ENCODE data around the gene EHMT1. TPM values are rescaled to one million over a fixed set of nuclear protein-coding genes. Genes with fewer than 3 reads are reported as not detected.

The EHMT1 gene
- total RNA-seq, 2 experiments from 2014 or later, result 66.6 to 76.7 TPM

DNA sequence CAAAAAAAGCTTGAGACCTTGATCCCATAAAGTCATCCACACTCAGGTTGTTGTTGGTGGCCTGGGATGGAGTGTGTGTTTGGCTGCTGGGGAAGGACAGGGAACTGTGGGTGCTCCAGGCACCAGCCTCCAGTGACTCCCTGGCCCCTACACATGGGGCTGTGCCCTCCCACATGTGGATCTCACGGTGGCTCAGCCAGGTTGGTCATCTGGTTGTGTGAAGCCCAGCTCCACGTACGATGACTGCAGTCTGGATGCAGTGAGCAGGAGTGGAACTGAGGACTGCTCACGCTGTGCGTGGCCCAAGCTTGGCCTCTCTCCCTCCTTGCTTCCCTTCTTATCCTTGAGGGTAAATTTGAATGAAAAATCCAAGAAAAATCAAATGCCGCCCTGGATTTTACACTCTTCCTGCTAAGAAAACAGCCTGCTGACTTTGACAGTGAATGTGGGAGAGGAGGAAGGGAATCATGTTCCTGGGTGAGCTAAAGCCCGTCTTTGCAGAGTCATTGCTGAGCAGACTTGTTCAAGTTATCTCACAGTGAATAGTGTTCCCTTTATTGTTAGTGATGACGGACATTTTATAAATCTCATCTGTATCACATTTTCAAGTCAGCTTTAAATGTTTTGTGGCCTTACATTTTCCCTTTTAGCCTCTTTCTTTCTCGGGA is 193.7 kb downstream of the EHMT1 start:
- DNase-seq, result no peak
- Mint-ChIP-seq H3K36me3 (ENCODE audit: low read depth) (peaks cover 31% of the 10 kb centered on the region), H3K27ac (no peak overlapping the region), H3K4me1 (peaks cover 2% of the 10 kb centered on the region), H3K4me3 (no peak overlapping the region), H3K9me3 (ENCODE audit: low read depth) (no peaks in the 10 kb centered on the region), H3K27me3 (no peaks in the 10 kb centered on the region)
- ChIA-PET POLR2A (no interaction called here), CTCF (interaction anchor here (0.7 kb wide), 1 partner anchor 139 kb away, joined by 3 read pairs; no protein-coding TSS in a partner anchor)
- ATAC-seq, result no peak
- intact Hi-C loops (cut with DNase I, micrococcal nuclease), result no loop called here

- intact Hi-C loops (cut with DNase I, micrococcal nuclease), result no loop called here
- Mint-ChIP-seq H3K27me3 (no peaks in the 10 kb centered on the region), H3K9me3 (ENCODE audit: low read depth) (no peaks in the 10 kb centered on the region), H3K27ac (no peak overlapping the region), H3K4me1 (no peaks in the 10 kb centered on the region), H3K36me3 (ENCODE audit: low read depth) (peaks cover 38% of the 10 kb centered on the region), H3K4me3 (no peak overlapping the region)
- CTCF ChIA-PET, result no interaction called here
- ATAC-seq (no peak), DNase-seq (no peak)
- POLR2A ChIA-PET, result no interaction called here
Observed at GRCh38 chr9:137813167-137813566, 194.4 kb downstream of the EHMT1 start.

- H3K4me1 Mint-ChIP-seq, result no peaks in the 10 kb centered on the region
- H3K27ac Mint-ChIP-seq, result no peak overlapping the region
- intact Hi-C loops (cut with DNase I, micrococcal nuclease), result no loop called here
- H3K36me3 Mint-ChIP-seq (ENCODE audit: low read depth), result peaks cover 41% of the 10 kb centered on the region
- H3K4me3 Mint-ChIP-seq, result no peak overlapping the region
- CTCF ChIA-PET, result interaction anchor here (0.5 kb wide), 1 partner anchor 159 kb away, joined by 3 read pairs; no protein-coding TSS in a partner anchor
- DNase-seq (no peak), ATAC-seq (no peak)
- H3K9me3 Mint-ChIP-seq (ENCODE audit: low read depth), result no peaks in the 10 kb centered on the region
- H3K27me3 Mint-ChIP-seq, result no peaks in the 10 kb centered on the region
- POLR2A ChIA-PET, result no interaction called here
Observed at GRCh38 chr9:137813651-137814415, 195.0 kb downstream of the EHMT1 start.

DNA sequence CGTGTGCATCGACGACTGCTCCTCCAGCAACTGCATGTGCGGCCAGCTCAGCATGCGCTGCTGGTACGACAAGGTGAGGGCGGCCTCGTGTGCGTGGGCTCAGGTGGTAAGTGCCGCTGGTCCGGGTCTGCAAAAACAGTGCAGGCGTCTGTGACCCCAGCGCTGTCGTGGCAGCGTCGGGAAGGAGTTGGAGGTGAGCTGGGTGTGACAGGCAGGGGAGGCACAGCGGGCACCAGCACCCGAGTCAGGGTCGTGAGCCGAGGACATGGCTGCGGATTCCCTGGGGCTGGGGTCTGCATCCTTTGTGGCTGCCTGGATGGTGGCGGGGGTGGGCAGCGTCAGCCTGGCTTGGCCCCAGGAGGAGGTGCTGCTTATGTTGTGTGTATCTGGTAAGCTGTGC is 195.6 kb downstream of the EHMT1 start:
- peaks cover 40% of the 10 kb centered on the region for H3K36me3 Mint-ChIP-seq (ENCODE audit: low read depth)
- H3K27me3 Mint-ChIP-seq, result no peaks in the 10 kb centered on the region
- ChIA-PET CTCF (interaction anchor here (0.5 kb wide), 1 partner anchor 159 kb away, joined by 3 read pairs; no protein-coding TSS in a partner anchor), POLR2A (no interaction called here)
- H3K27ac Mint-ChIP-seq, result no peak overlapping the region
- H3K4me1 Mint-ChIP-seq, result no peaks in the 10 kb centered on the region
- ATAC-seq, result no peak
- no peak for DNase-seq
- H3K9me3 Mint-ChIP-seq (ENCODE audit: low read depth), result no peaks in the 10 kb centered on the region
- no peak overlapping the region for H3K4me3 Mint-ChIP-seq
- intact Hi-C loops (cut with DNase I, micrococcal nuclease), result no loop called here

- H3K4me1 Mint-ChIP-seq, result no peaks in the 10 kb centered on the region
- POLR2A ChIA-PET, result no interaction called here
- intact Hi-C loops (cut with DNase I, micrococcal nuclease), result no loop called here
- no peak overlapping the region for H3K27ac Mint-ChIP-seq
- H3K4me3 Mint-ChIP-seq, result no peak overlapping the region
- CTCF ChIA-PET, result no interaction called here
- DNase-seq, result no peak
- H3K36me3 Mint-ChIP-seq (ENCODE audit: low read depth), result peaks cover 42% of the 10 kb centered on the region
- ATAC-seq, result no peak
- no peaks in the 10 kb centered on the region for H3K9me3 Mint-ChIP-seq (ENCODE audit: low read depth)
- no peaks in the 10 kb centered on the region for H3K27me3 Mint-ChIP-seq
Observed at GRCh38 chr9:137814841-137815240, 196.0 kb downstream of the EHMT1 start.

GRCh38 chr9:137815256-137816255 is 196.8 kb downstream of the EHMT1 start:
- POLR2A ChIA-PET, result no interaction called here
- no peak overlapping the region for H3K4me3 Mint-ChIP-seq
- H3K4me1 Mint-ChIP-seq, result no peaks in the 10 kb centered on the region
- intact Hi-C loops (cut with DNase I, micrococcal nuclease), result no loop called here
- CTCF ChIA-PET, result no interaction called here
- no peak overlapping the region for H3K27ac Mint-ChIP-seq
- H3K9me3 Mint-ChIP-seq (ENCODE audit: low read depth), result no peaks in the 10 kb centered on the region
- peaks cover 49% of the 10 kb centered on the region for H3K36me3 Mint-ChIP-seq (ENCODE audit: low read depth)
- no peaks in the 10 kb centered on the region for H3K27me3 Mint-ChIP-seq
- no peak for DNase-seq
- ATAC-seq, result no peak

GRCh38 chr9:137816531-137817235 is 197.9 kb downstream of the EHMT1 start:
- Mint-ChIP-seq H3K4me3 (no peak overlapping the region), H3K36me3 (ENCODE audit: low read depth) (peaks cover 52% of the 10 kb centered on the region), H3K27ac (no peak overlapping the region), H3K9me3 (ENCODE audit: low read depth) (no peaks in the 10 kb centered on the region), H3K4me1 (no peaks in the 10 kb centered on the region), H3K27me3 (no peaks in the 10 kb centered on the region)
- DNase-seq (no peak), ATAC-seq (no peak)
- ChIA-PET POLR2A (no interaction called here), CTCF (no interaction called here)
- intact Hi-C loops (cut with DNase I, micrococcal nuclease), result no loop called here

DNA sequence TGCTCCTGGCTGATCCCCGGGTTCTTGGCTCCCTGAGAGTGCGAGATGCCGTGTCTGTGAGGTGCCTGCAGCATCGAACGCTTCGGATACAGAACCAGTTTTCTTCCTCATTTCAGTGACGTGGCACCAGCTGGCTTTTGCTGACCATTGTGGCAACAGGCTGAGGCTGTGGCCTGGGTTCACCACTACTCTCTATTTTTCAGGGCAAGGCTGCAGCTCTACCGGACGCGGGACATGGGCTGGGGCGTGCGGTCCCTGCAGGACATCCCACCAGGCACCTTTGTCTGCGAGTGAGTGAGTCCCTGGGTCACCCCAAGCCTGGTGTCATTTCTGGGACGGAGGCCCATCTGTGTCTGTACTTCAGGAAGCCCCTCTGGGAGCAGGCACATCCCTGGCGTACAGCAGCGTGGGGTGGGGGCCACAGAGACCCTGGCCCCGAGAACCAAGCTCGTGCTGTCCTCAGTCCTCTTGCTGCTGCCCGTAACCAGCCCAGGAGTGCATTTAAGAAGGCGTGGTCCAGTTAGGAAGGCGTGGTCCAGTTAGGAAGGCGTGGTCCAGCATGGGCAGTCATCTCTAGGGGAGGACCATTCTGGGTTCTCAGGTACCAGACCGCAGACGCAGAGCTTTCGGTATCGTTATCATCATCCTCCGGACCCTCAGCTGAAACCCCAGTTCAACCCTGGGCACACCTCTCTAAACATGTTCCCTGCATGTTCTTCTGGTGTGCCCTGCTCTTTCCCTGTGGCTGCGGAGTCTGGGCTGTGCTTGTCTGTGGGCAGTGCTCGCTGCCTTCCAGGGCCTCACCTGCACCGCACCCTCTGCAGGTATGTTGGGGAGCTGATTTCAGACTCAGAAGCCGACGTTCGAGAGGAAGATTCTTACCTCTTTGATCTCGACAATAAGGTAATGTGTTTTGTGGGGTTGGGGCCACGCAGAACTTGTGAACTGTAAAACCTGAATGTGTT is 198.7 kb downstream of the EHMT1 start:
- intact Hi-C loops (cut with DNase I, micrococcal nuclease), result no loop called here
- Mint-ChIP-seq H3K27me3 (no peaks in the 10 kb centered on the region), H3K4me1 (no peaks in the 10 kb centered on the region), H3K4me3 (no peak overlapping the region), H3K9me3 (ENCODE audit: low read depth) (no peaks in the 10 kb centered on the region), H3K27ac (no peak overlapping the region), H3K36me3 (ENCODE audit: low read depth) (peaks cover 60% of the 10 kb centered on the region)
- CTCF ChIA-PET, result no interaction called here
- POLR2A ChIA-PET, result no interaction called here
- ATAC-seq, result no peak
- no peak for DNase-seq

GRCh38 chr9:137818286-137818685 is 199.5 kb downstream of the EHMT1 start:
- POLR2A ChIA-PET, result no interaction called here
- Mint-ChIP-seq H3K4me1 (no peaks in the 10 kb centered on the region), H3K9me3 (ENCODE audit: low read depth) (no peaks in the 10 kb centered on the region), H3K36me3 (ENCODE audit: low read depth) (peaks cover 60% of the 10 kb centered on the region), H3K27me3 (no peaks in the 10 kb centered on the region), H3K27ac (no peak overlapping the region), H3K4me3 (no peak overlapping the region)
- DNase-seq (no peak), ATAC-seq (no peak)
- CTCF ChIA-PET, result interaction anchor here (0.5 kb wide), 1 partner anchor 10 kb away, joined by 3 read pairs; no protein-coding TSS in a partner anchor
- intact Hi-C loops (cut with DNase I, micrococcal nuclease), result no loop called here

- intact Hi-C loops (cut with DNase I, micrococcal nuclease), result no loop called here
- no peak overlapping the region for H3K4me3 Mint-ChIP-seq
- CTCF ChIA-PET, result no interaction called here
- peak; percentile 73 for ATAC-seq
- DNase-seq, result peak; percentile 40
- H3K27ac Mint-ChIP-seq, result no peak overlapping the region
- no peaks in the 10 kb centered on the region for H3K9me3 Mint-ChIP-seq (ENCODE audit: low read depth)
- H3K4me1 Mint-ChIP-seq, result no peaks in the 10 kb centered on the region
- H3K36me3 Mint-ChIP-seq (ENCODE audit: low read depth), result peaks cover 62% of the 10 kb centered on the region
- no peaks in the 10 kb centered on the region for H3K27me3 Mint-ChIP-seq
- POLR2A ChIA-PET, result no interaction called here
Observed at GRCh38 chr9:137820161-137820855, 201.5 kb downstream of the EHMT1 start.
